HG02973 (cell line): ENCODE data around the gene ENTPD7.
"Not testable (repeated sequence)": the region's sequence is repeated elsewhere in the genome, so short reads cannot be mapped to it uniquely, and the experiment has no call there.

Experiments
- ATAC-seq: cut with Tn5 transposase; IDR thresholded peaks from one replicate; pipeline ENCODE4 v1.9.1; 2021; ENCODE audit warnings: moderate library complexity; ENCODE audit not compliant: unreplicated experiment

Gene ENTPD7

DNA sequence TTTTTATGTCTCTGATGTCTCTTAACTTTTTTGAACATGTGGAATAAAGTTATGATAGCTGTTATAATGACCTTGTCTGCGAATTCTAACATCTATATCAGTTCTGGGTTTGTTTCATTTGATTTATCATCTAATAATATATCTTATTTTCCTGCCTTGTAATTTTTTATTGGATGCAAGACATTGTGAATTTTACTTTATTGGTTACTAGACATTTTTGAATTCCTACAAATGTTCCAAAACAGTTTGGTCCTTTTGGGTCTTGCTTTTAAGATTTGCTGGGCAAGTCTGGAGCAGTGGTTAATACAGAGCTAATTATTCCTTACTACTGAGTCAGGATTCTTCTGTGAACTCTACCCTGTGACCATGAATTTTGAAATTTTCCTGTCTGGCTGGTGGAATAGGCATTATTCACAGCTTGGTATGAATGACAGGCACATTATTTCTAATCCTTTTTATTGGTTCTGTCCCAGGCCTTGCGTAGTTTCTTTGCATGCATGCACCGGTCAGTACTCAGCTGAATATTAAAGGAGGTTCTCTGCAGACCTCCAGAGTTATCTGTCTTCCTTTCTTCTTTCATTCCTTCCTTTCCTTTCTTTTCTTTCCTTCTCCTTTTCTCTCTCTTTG lies 81.7 kb downstream of the ENTPD7 start:
- no peak for ATAC-seq

GRCh38 chr10:99742254-99742653 lies 82.9 kb downstream of the ENTPD7 start:
- no peak for ATAC-seq

DNA sequence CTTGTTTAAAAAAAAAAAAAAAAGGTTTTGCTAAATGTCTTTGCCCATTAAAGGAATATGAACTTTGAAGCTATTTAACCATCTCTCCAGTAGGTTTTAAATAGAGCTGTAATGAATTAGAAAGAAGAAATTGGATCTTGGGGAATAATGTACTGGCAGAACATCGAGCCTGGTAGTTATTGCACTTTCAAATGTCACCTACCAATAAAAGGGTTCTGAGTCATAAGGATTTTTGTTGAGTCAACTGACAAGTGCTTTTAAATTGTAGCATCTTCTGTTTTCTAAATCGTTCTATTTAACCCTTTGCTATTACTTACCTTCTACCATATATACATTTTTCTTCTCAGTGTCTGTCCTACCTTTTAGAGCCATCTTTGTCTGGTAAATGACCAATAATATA lies 83.4 kb downstream of the ENTPD7 start:
- no peak for ATAC-seq

GRCh38 chr10:99743841-99744240 lies 84.5 kb downstream of the ENTPD7 start:
- no peak for ATAC-seq

DNA sequence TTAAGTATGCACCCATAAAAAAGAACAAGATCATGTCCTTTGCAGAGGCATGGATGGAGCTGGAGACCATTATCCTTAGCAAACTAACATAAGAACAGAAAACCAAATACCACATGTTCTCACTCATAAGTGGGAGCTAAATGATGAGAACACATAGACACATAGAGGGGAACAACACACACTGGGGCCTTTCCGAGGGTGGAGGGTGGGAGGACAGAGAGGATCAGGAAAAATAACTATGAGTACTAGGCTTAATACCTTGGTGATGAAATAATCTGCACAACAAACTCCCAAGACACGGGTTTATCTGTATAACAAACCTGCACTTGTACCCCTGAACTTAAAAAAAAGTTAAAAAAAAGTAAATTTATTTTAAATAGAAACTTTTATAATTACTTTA lies 86.9 kb downstream of the ENTPD7 start:
- not testable (repeated sequence) for ATAC-seq

- ATAC-seq = no peak
Measured at GRCh38 chr10:99748823-99749451, 89.6 kb downstream of the ENTPD7 start.

GRCh38 chr10:99750641-99751040 lies 91.3 kb downstream of the ENTPD7 start:
- ATAC-seq = no peak

DNA sequence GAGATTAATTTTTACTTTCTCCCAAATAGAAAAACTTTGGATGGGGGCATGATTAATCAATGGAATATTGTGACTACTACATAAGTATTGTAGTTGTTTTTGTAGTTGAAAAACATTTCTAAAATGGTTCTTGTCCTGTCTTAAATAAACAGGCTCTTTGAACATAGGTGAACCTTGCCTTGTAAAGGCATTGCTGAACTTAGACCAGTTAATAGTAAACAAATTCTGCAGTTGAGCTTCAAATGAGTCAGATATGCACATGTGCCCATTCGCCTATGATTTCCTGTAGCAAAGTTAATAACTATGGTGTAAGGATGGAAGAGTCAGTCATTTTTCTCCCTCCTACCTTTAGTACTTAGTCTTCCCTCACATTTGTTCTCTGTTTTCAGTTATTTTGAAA lies 95.4 kb downstream of the ENTPD7 start:
- no peak for ATAC-seq
